K562 (cell line): Measurements from ENCODE around the gene IFNAR2. TPM values are rescaled to one million over a fixed set of nuclear protein-coding genes. Genes with fewer than 3 reads are reported as not detected.
A peak's percentile ranks its signal among the peaks of the same experiment; 100 is the strongest.

Experiments used
- ARHGAP35 ChIP-seq: fragments of 450-650 bp; IDR thresholded peaks from 2 replicates; pipeline ENCODE4 v1.6.1; 2018; ENCODE audit not compliant: partially characterized antibody
- GABPA ChIP-seq: fragments of 200-800 bp; sonication (Bioruptor generic); conservative IDR thresholded peaks from 2 replicates; pipeline ENCODE4 v1.6.1; 2016; ENCODE audit warnings: low read depth, missing genetic modification characterization, missing compliant biosample characterization
- HNRNPUL1 ChIP-seq: fragments of 200-400 bp; formaldehyde crosslinking; IDR thresholded peaks from 2 replicates; pipeline ENCODE4 v1.6.1; 2017; ENCODE audit warnings: low read length
- HOXB6 ChIP-seq: fragments of 250-450 bp; sonication (Bioruptor Pico); IDR thresholded peaks from 2 replicates; pipeline ENCODE4 v1.5.1; 2022; ENCODE audit warnings: mild to moderate bottlenecking, borderline replicate concordance
- KAT2B ChIP-seq: IDR thresholded peaks from one replicate; pipeline ENCODE4 v1.6.1; 2012; ENCODE audit warnings: low read depth, mild to moderate bottlenecking, control low read depth, inconsistent platforms, low read length, moderate library complexity
- MEF2A ChIP-seq: IDR thresholded peaks from 2 replicates; pipeline ENCODE4 v1.6.1; 2011; ENCODE audit warnings: low read depth, mild to moderate bottlenecking, low read length, moderate library complexity; ENCODE audit not compliant: control insufficient read depth
- NCOA1 ChIP-seq: fragments of 450-650 bp; IDR thresholded peaks from 2 replicates; pipeline ENCODE4 v1.6.1; 2016; ENCODE audit warnings: low read depth
- SIRT6 ChIP-seq: IDR thresholded peaks from one replicate; pipeline ENCODE4 v1.6.1; 2012; ENCODE audit warnings: low read depth, mild to moderate bottlenecking, control low read depth, inconsistent platforms, low read length, moderate library complexity
- TBP ChIP-seq: optimal IDR thresholded peaks from 2 replicates; pipeline ENCODE3; 2011; ENCODE audit warnings: low read depth, low read length, improper control_type of control experiment
- TRIM28 ChIP-seq: fragments of 450-650 bp; IDR thresholded peaks from 2 replicates; pipeline ENCODE4 v1.6.1; 2017
- ZNF24 ChIP-seq: fragments of 450-650 bp; IDR thresholded peaks from 2 replicates; pipeline ENCODE4 v1.6.1; 2016
- ZNF431 ChIP-seq: sonication (generic); formaldehyde crosslinking; IDR thresholded peaks from 2 replicates; pipeline ENCODE4 v1.8.0; 2022; ENCODE audit warnings: mild to moderate bottlenecking, missing genetic modification reagents
- ZNF584 ChIP-seq: fragments of 200-800 bp; sonication (Bioruptor generic); IDR thresholded peaks from 2 replicates; pipeline ENCODE4 v1.6.1; 2016; ENCODE audit warnings: low read depth, mild to moderate bottlenecking, missing genetic modification characterization, missing compliant biosample characterization
- polyA plus RNA-seq, 8 experiments: library from polyadenylated mRNA; depleted of rRNA in 4 of 8; stranded (reverse) in 5 of 8; unstranded in 3 of 8; fragments of >200 nt; fragmentation: Nextera tagmentation in 2 of 8; fragmentation: Illumina TruSeq in 1 of 8; extraction: Ambion mirVana in 2 of 8; extraction: Trizol in 1 of 8; gene quantifications; 2 replicates each; pipeline versions ENCODE4 v1.2.1 to v1.2.3, GENCODE V29; 2011 to 2014; ENCODE audit warnings: inconsistent platforms in 1 of 8, missing spikeins in 1 of 8
- total RNA-seq, 7 experiments: library from RNA; depleted of rRNA in 6 of 7; stranded (reverse); fragments of >200 nt in 6 of 7; fragmentation: Illumina TruSeq in 2 of 7; extraction: Trizol in 2 of 7; gene quantifications; 2 replicates each; pipeline versions ENCODE4 v1.2.1 to v1.2.3, GENCODE V29; 2011 to 2021; ENCODE audit warnings: low replicate concordance in 1 of 7
- TF ChIP-seq, protein P1 (sequence below), 2 experiments: IDR thresholded peaks in 1 of 2; conservative IDR thresholded peaks in 1 of 2; 2 replicates each; pipeline ENCODE4 v1.6.1; 2016; ENCODE audit warnings: low read depth in 2 of 2, mild to moderate bottlenecking in 1 of 2, missing compliant biosample characterization in 1 of 2, missing genetic modification characterization in 1 of 2, moderate library complexity in 1 of 2
- TF ChIP-seq, protein P2 (sequence below): sonication (generic); formaldehyde crosslinking; IDR thresholded peaks from 2 replicates; pipeline ENCODE4 v1.8.1; 2023; ENCODE audit warnings: mild to moderate bottlenecking, missing genetic modification reagents

Gene IFNAR2
- total and polyA plus RNA-seq, 9 of the 15 experiments (the other 6 are each of a cell fraction or from before 2014, with no cell fraction given): 1.7 to 48.3 (median 8.4) TPM

DNA sequence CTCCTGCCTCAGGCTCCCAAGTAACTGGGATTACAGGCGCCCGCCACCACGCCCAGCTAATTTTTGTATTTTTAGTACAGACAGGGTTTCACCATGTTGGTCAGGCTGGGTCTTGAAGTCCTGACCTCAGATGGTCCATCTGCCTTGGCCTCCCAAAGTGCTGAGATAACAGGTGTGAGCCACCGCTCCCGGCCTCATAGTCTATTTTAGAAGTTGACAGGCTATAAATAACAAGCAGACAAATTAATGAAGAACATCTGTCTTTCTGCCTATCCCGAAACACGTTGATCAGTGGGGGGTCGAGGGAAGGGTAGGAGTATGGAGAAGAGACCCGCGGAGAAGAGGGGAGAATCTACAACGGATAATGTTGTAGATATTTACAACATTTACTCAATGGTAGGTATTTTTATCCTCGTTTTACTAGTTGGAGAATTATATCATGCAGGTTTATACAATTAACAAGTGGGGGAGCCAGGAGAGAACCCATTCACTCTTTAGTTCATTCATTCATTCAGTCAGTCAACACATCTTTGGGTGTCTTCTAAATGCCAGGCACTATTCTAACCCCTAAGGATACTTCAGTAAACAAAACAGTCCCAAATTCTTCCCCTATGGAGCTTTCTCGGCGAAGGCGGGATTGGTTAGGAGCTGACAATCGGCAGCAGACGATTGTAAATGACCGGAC, 497 bp upstream of the IFNAR2 start (continued):
- TF ChIP-seq ZNF584 (no peak), MEF2A (peak; percentile 57; the same call in 1 of the 2 replicates), ARHGAP35 (no peak), KAT2B (no peak), GABPA (tag) (0 out of 2 replicates have a peak, but pooled peaks have one; percentile 18), ZNF24 (peak; percentile 95), ZNF431 (CRISPR knock-in tag) (0 out of 2 replicates have a peak, but pooled peaks have one; percentile 23), HNRNPUL1 (no peak), HOXB6 (CRISPR knock-in tag) (no peak), TRIM28 (no peak), SIRT6 (no peak), TBP (no peak), NCOA1 (no peak)
- TF ChIP-seq, protein P1, sequence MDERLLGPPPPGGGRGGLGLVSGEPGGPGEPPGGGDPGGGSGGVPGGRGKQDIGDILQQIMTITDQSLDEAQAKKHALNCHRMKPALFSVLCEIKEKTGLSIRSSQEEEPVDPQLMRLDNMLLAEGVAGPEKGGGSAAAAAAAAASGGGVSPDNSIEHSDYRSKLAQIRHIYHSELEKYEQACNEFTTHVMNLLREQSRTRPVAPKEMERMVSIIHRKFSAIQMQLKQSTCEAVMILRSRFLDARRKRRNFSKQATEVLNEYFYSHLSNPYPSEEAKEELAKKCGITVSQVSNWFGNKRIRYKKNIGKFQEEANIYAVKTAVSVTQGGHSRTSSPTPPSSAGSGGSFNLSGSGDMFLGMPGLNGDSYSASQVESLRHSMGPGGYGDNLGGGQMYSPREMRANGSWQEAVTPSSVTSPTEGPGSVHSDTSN (CRISPR knock-in tag; IDR thresholded peaks at IDR 0.05; ENCODE audit: low read depth): no peak
- TF ChIP-seq, protein P1 (tag; conservative IDR thresholded peaks at IDR 0.05; ENCODE audit: low read depth): 0 out of 2 replicates have a peak, but pooled peaks have one; percentile 30
- TF ChIP-seq, protein P2, sequence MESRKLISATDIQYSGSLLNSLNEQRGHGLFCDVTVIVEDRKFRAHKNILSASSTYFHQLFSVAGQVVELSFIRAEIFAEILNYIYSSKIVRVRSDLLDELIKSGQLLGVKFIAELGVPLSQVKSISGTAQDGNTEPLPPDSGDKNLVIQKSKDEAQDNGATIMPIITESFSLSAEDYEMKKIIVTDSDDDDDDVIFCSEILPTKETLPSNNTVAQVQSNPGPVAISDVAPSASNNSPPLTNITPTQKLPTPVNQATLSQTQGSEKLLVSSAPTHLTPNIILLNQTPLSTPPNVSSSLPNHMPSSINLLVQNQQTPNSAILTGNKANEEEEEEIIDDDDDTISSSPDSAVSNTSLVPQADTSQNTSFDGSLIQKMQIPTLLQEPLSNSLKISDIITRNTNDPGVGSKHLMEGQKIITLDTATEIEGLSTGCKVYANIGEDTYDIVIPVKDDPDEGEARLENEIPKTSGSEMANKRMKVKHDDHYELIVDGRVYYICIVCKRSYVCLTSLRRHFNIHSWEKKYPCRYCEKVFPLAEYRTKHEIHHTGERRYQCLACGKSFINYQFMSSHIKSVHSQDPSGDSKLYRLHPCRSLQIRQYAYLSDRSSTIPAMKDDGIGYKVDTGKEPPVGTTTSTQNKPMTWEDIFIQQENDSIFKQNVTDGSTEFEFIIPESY (CRISPR knock-in tag): no peak
